K562 (cell line): Measurements from ENCODE around the gene DAPK2. TPM values are rescaled to one million over a fixed set of nuclear protein-coding genes. Genes with fewer than 3 reads are reported as not detected.

Experiments
- ATAC-seq: fragments of 200-7000 bp; cut with Tn5 transposase; 3 replicates; pipeline ENCODE4 v1.9.1; 2020; ENCODE audit warnings: moderate library complexity
- BruUV-seq: library from RNA; stranded (reverse); fragments of 400-500 nt; replicated peaks from 2 replicates; lab custom pipeline; 2021; lab: Mats Ljungman, UMichigan
- CTCF ChIA-PET: fragments of 300-600 bp; formaldehyde crosslinking; extraction: SDS; loops from one replicate; lab custom pipeline; 2021; ENCODE audit warnings: low intra/inter-chr PET ratio; lab: Yijun Ruan, JAX
- POLR2A ChIA-PET: fragments of 300-600, 350-650 bp; sonication (Branson Sonifier 250); formaldehyde crosslinking; extraction: SDS; loops from one replicate; lab custom pipeline; 2021; ENCODE audit warnings: antibody characterized with exemption, inconsistent platforms; lab: Yijun Ruan, JAX
- DNase-seq, 4 experiments: peaks; one replicate each; pipeline versions ENCODE4 v3.0.0 to v3.0.0-alpha.2; 2011 to 2018; ENCODE audit warnings: low spot score in 3 of 4, mixed read lengths in 3 of 4; ENCODE audit errors: extremely low read depth in 1 of 4
- FAIRE-seq: peaks from 2 replicates; lab custom pipeline; 2011; peaks lifted over from hg19 to GRCh38; lab: Jason Lieb, UNC
- H2AFZ ChIP-seq: 2 replicates; pipeline ENCODE4 v1.6.0; 2011; ENCODE audit warnings: low read depth, low read length, control low read depth, inconsistent platforms
- H3K27ac ChIP-seq: fragments of 200-600 bp; 3 replicates; pipeline ENCODE4 v1.8.0; 2011; ENCODE audit warnings: low read depth, mild to moderate bottlenecking, control low read depth, inconsistent platforms, low read length, moderate library complexity, mixed read lengths; ENCODE audit errors: extremely low read depth
- H3K27me3 ChIP-seq, 2 experiments: fragments of 300-600 bp in 1 of 2; 2 replicates in 1 of 2; 3 replicates in 1 of 2; pipeline versions ENCODE4 v1.6.0 to v1.8.0; 2011; ENCODE audit warnings: inconsistent platforms in 2 of 2, low read length in 2 of 2, mild to moderate bottlenecking in 1 of 2, mixed read lengths in 1 of 2, moderate library complexity in 1 of 2; ENCODE audit not compliant: control insufficient read depth in 2 of 2, insufficient read depth in 2 of 2
- H3K36me3 ChIP-seq: fragments of 300-600 bp; 3 replicates; pipeline ENCODE4 v1.8.0; 2011; ENCODE audit warnings: mild to moderate bottlenecking, low read length, inconsistent platforms; ENCODE audit not compliant: control insufficient read depth, insufficient read depth
- H3K4me1 ChIP-seq, 2 experiments: fragments of 200-600 bp in 1 of 2; replicated peaks in 1 of 2; 2 replicates in 1 of 2; 3 replicates in 1 of 2; pipeline versions ENCODE4 v1.5.1 to v1.8.0; 2011; ENCODE audit warnings: inconsistent platforms in 2 of 2, low read length in 2 of 2, mild to moderate bottlenecking in 1 of 2, mixed read lengths in 1 of 2, moderate library complexity in 1 of 2; ENCODE audit not compliant: control insufficient read depth in 2 of 2, insufficient read depth in 2 of 2
- H3K4me2 ChIP-seq: 2 replicates; pipeline ENCODE4 v1.6.1; 2011; ENCODE audit warnings: low read length, control low read depth, inconsistent platforms, mixed read lengths; ENCODE audit not compliant: insufficient read depth
- H3K4me3 ChIP-seq: fragments of 200-600 bp; sonication (generic), shearing (Covaris generic); 2 replicates; pipeline ENCODE4 v1.5.1; 2016; ENCODE audit warnings: control low read depth, inconsistent platforms
- H3K79me2 ChIP-seq: fragments of 200-600 bp; 3 replicates; pipeline ENCODE4 v1.8.0; 2011; ENCODE audit warnings: low read length, inconsistent platforms; ENCODE audit not compliant: control insufficient read depth, insufficient read depth
- H3K9ac ChIP-seq, 2 experiments: 2 replicates each; pipeline versions ENCODE4 v1.6.0 to v1.6.1; 2011; ENCODE audit warnings: low read depth in 2 of 2, low read length in 2 of 2, control low read depth in 1 of 2, inconsistent platforms in 1 of 2, mild to moderate bottlenecking in 1 of 2, mixed read lengths in 1 of 2; ENCODE audit not compliant: insufficient read depth in 1 of 2
- H3K9me1 ChIP-seq: one replicate; pipeline ENCODE4 v1.6.0; 2011; ENCODE audit warnings: inconsistent platforms, mild to moderate bottlenecking, low read length, moderate library complexity; ENCODE audit not compliant: control insufficient read depth, insufficient read depth
- H3K9me3 ChIP-seq: replicated peaks from 2 replicates; pipeline ENCODE4 v1.5.1; 2011; ENCODE audit warnings: low read depth, low read length, inconsistent platforms; ENCODE audit not compliant: control insufficient read depth, insufficient read depth
- H4K20me1 ChIP-seq: replicated peaks from 2 replicates; pipeline ENCODE4 v1.6.1; 2011; ENCODE audit warnings: low read length, inconsistent platforms, mixed read lengths; ENCODE audit not compliant: control insufficient read depth, insufficient read depth
- JUN ChIP-seq, 2 experiments: sonication (generic) in 1 of 2; formaldehyde crosslinking in 1 of 2; IDR thresholded peaks; 2 replicates each; pipeline versions ENCODE4 v1.6.1 to v1.8.0; 2012 to 2022; ENCODE audit warnings: borderline replicate concordance in 2 of 2, mild to moderate bottlenecking in 2 of 2, improper control_type of control experiment in 1 of 2, low read depth in 1 of 2, low read length in 1 of 2, missing genetic modification reagents in 1 of 2
- MAX ChIP-seq: sonication (generic); formaldehyde crosslinking; IDR thresholded peaks from 2 replicates; pipeline ENCODE4 v1.9.0; 2022; ENCODE audit warnings: mild to moderate bottlenecking, missing genetic modification reagents
- POLR2G ChIP-seq: fragments of 200-400 bp; formaldehyde crosslinking; IDR thresholded peaks from 2 replicates; pipeline ENCODE4 v1.6.1; 2017; ENCODE audit warnings: low read depth, mild to moderate bottlenecking, antibody characterized with exemption, low read length, moderate library complexity
- PRDM10 ChIP-seq: fragments of 450-650 bp; IDR thresholded peaks from 2 replicates; pipeline ENCODE4 v1.6.1; 2018; ENCODE audit not compliant: partially characterized antibody
- RBM34 ChIP-seq: fragments of 200-400 bp; formaldehyde crosslinking; IDR thresholded peaks from 2 replicates; pipeline ENCODE4 v1.6.1; 2018; ENCODE audit warnings: low read length, borderline replicate concordance; ENCODE audit not compliant: insufficient read depth
- SMAD2 ChIP-seq: fragments of 150-350 bp; IDR thresholded peaks from 2 replicates; pipeline ENCODE4 v1.6.1; 2014; ENCODE audit warnings: low read depth, mild to moderate bottlenecking, low read length
- SRF ChIP-seq, 2 experiments: fragments of 250-450, 450-650 bp in 1 of 2; sonication (Bioruptor Pico) in 1 of 2; sonication (generic) in 1 of 2; formaldehyde crosslinking; IDR thresholded peaks; 2 replicates each; pipeline versions ENCODE4 v1.5.0 to v1.5.1; 2020 to 2022; ENCODE audit warnings: mild to moderate bottlenecking in 1 of 2, missing genetic modification reagents in 1 of 2
- TEAD4 ChIP-seq, 2 experiments: sonication (generic) in 1 of 2; formaldehyde crosslinking in 1 of 2; IDR thresholded peaks; 2 replicates each; pipeline versions ENCODE4 v1.6.1 to v1.8.0; 2012 to 2022; ENCODE audit warnings: borderline replicate concordance in 1 of 2, inconsistent platforms in 1 of 2, low read length in 1 of 2, mild to moderate bottlenecking in 1 of 2, missing genetic modification reagents in 1 of 2
- WGBS: fragments of 100-300 bp; shearing (Covaris generic); methylation state at CpG from one replicate; pipeline ENCODE4 v1.1.6; 2016; ENCODE audit warnings: low coverage, mixed read lengths; ENCODE audit not compliant: insufficient coverage; ENCODE audit errors: missing lambda C conversion rate; 5-methylcytosine and 5-hydroxymethylcytosine counted together
- in situ Hi-C: fragments of 300-500 bp; cut with MboI; formaldehyde crosslinking; loops from 4 replicates; pipeline ENCODE4 v1.15.0; 2018; ENCODE audit warnings: inconsistent platforms, mixed read lengths
- intact Hi-C: fragments of 100-400 bp; cut with micrococcal nuclease; formaldehyde crosslinking; loops from 2 replicates; pipeline ENCODE4 v1.14.2; 2022
- polyA plus RNA-seq, 8 experiments: library from polyadenylated mRNA; depleted of rRNA in 4 of 8; stranded (reverse) in 5 of 8; unstranded in 3 of 8; fragments of >200 nt; fragmentation: Nextera tagmentation in 2 of 8; fragmentation: Illumina TruSeq in 1 of 8; extraction: Ambion mirVana in 2 of 8; extraction: Trizol in 1 of 8; gene quantifications; 2 replicates each; pipeline versions ENCODE4 v1.2.1 to v1.2.3, GENCODE V29; 2011 to 2014; ENCODE audit warnings: inconsistent platforms in 1 of 8, missing spikeins in 1 of 8
- total RNA-seq, 7 experiments: library from RNA; depleted of rRNA in 6 of 7; stranded (reverse); fragments of >200 nt in 6 of 7; fragmentation: Illumina TruSeq in 2 of 7; extraction: Trizol in 2 of 7; gene quantifications; 2 replicates each; pipeline versions ENCODE4 v1.2.1 to v1.2.3, GENCODE V29; 2011 to 2021; ENCODE audit warnings: low replicate concordance in 1 of 7
- TF ChIP-seq, protein P1 (sequence below): fragments of 150-350 bp; conservative IDR thresholded peaks from 2 replicates; pipeline ENCODE4 v1.6.1; 2014; ENCODE audit warnings: low read length

The DAPK2 gene
- total and polyA plus RNA-seq, 9 of the 15 experiments (the other 6 are each of a cell fraction or from before 2014, with no cell fraction given) = 0.14 to 5.2 (median 2.2) TPM

- H3K4me1 ChIP-seq = peaks cover 73 to 80% of the 10 kb centered on the region in 2 experiments
- H2AFZ ChIP-seq = peak overlapping the region; percentile 81
- peak overlapping the region; percentile 77 to 78; a peak in 3 of 4 replicates for H3K9ac ChIP-seq
- DNase-seq (peak in 2 of 4 experiments; percentile 43 to 54), ATAC-seq (peak; percentile 2; the same call in 1 of the 3 replicates), FAIRE-seq (peak; percentile 26)
- ChIA-PET POLR2A (interaction anchor here (0.6 to 2.6 kb wide), 6 partner anchors 9 to 92 kb away, joined by 3 to 17 read pairs (median 4); no protein-coding TSS in a partner anchor), CTCF (no interaction called here)
- H3K4me3 ChIP-seq = no peak overlapping the region
- intact Hi-C loops = loop anchor here (1.0 to 5.0 kb wide), 2 partner anchors 51 to 63 kb away; partner anchors contain the start of gene HERC1
- H3K4me2 ChIP-seq = peak overlapping the region; percentile 93
- H4K20me1 ChIP-seq = no peaks in the 10 kb centered on the region; the same call in 1 of the 2 replicates
- H3K27me3 ChIP-seq = no peaks in the 10 kb centered on the region
- no TSS peak for BruUV-seq
- no peaks in the 10 kb centered on the region for H3K36me3 ChIP-seq
- H3K79me2 ChIP-seq = peaks cover 27% of the 10 kb centered on the region
- H3K27ac ChIP-seq = peak overlapping the region; percentile 94
- no peaks in the 10 kb centered on the region for H3K9me3 ChIP-seq
- in situ Hi-C loops = no loop called here
- WGBS = 39% methylated on average over 8 of the region's 8 CpGs
- H3K9me1 ChIP-seq = no peaks in the 10 kb centered on the region
- no peak for TF ChIP-seq POLR2G
- no peak for TF ChIP-seq TEAD4 (IDR thresholded peaks at IDR 0.05; ENCODE audit: low read length)
- no peak for TF ChIP-seq TEAD4 (CRISPR knock-in tag; IDR thresholded peaks at IDR 0.05; ENCODE audit: borderline replicate concordance)
- no peak for TF ChIP-seq PRDM10
- no peak for TF ChIP-seq JUN (IDR thresholded peaks at IDR 0.05; ENCODE audit: borderline replicate concordance, low read depth, low read length)
- TF ChIP-seq JUN (CRISPR knock-in tag; IDR thresholded peaks at IDR 0.05; ENCODE audit: borderline replicate concordance) = 0 out of 2 replicates have a peak, but pooled peaks have one; percentile 66
- TF ChIP-seq, protein P1, sequence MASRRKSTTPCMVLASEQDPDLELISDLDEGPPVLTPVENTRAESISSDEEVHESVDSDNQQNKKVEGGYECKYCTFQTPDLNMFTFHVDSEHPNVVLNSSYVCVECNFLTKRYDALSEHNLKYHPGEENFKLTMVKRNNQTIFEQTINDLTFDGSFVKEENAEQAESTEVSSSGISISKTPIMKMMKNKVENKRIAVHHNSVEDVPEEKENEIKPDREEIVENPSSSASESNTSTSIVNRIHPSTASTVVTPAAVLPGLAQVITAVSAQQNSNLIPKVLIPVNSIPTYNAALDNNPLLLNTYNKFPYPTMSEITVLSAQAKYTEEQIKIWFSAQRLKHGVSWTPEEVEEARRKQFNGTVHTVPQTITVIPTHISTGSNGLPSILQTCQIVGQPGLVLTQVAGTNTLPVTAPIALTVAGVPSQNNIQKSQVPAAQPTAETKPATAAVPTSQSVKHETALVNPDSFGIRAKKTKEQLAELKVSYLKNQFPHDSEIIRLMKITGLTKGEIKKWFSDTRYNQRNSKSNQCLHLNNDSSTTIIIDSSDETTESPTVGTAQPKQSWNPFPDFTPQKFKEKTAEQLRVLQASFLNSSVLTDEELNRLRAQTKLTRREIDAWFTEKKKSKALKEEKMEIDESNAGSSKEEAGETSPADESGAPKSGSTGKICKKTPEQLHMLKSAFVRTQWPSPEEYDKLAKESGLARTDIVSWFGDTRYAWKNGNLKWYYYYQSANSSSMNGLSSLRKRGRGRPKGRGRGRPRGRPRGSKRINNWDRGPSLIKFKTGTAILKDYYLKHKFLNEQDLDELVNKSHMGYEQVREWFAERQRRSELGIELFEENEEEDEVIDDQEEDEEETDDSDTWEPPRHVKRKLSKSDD = no peak
- no peak for TF ChIP-seq SMAD2
- TF ChIP-seq SRF (CRISPR knock-in tag; IDR thresholded peaks at IDR 0.05) = no peak
- TF ChIP-seq RBM34 = no peak
- 0 out of 2 replicates have a peak, but pooled peaks have one; percentile 11 for TF ChIP-seq MAX (CRISPR knock-in tag)
These were observed 150.5 kb downstream of the DAPK2 start for GRCh38 chr15:63895787-63896218.
